Thyroid gland (tissue), 4 donors: ENCODE measurements around the gene GPR37.

ENCODE experiments used
- CTCF ChIP-seq, 6 experiments: fragments of 200-600 bp in 3 of 6; fragments of 450-650 bp in 3 of 6; sonication (generic) in 3 of 6; IDR thresholded peaks; one replicate each; pipeline ENCODE4 v1.5.1; 2016 to 2019; ENCODE audit warnings: antibody characterized with exemption in 6 of 6, mild to moderate bottlenecking in 2 of 6, inconsistent platforms in 1 of 6, moderate library complexity in 1 of 6
- POLR2A ChIP-seq, 2 donors: fragments of 450-650 bp; IDR thresholded peaks; one replicate each; pipeline ENCODE4 v1.6.1; 2017; ENCODE audit warnings: antibody characterized with exemption in 2 of 2, mild to moderate bottlenecking in 2 of 2, moderate library complexity in 1 of 2

GRCh38 chr7:124747072-124747471 is 18.5 kb downstream of the GPR37 start:
- TF ChIP-seq POLR2A (IDR thresholded peaks at IDR 0.05) (no peak), CTCF (IDR thresholded peaks at IDR 0.05) (no peak)
